WTC11 (cell line): ENCODE measurements around the gene RNF133. TPM values are rescaled to one million over a fixed set of nuclear protein-coding genes. Genes with fewer than 3 reads are reported as not detected.
A peak's percentile ranks its signal among the peaks of the same experiment; 100 is the strongest.

Experiments
- ATAC-seq: fragments of 200-7000 bp; cut with Tn5 transposase; 2 replicates; pipeline ENCODE4 v1.10.0; 2021; ENCODE audit warnings: mild to moderate bottlenecking, moderate library complexity
- CTCF ChIA-PET: fragments of 300-600 bp; sonication (Branson Sonifier 250); formaldehyde crosslinking; loops from one replicate; lab custom pipeline; 2021; ENCODE audit warnings: antibody characterized with exemption; lab: Charles Lee
- POLR2A ChIA-PET: fragments of 350-600 bp; sonication (Branson Sonifier 250); formaldehyde crosslinking; loops from one replicate; lab custom pipeline; 2021; ENCODE audit warnings: antibody characterized with exemption; lab: Charles Lee
- DNase-seq: peaks from one replicate; pipeline ENCODE4 v3.0.0; 2021; ENCODE audit warnings: low spot score
- H3K27ac Mint-ChIP-seq: 2 replicates; pipeline ENCODE4 v1.8.0; 2021; ENCODE audit warnings: mixed read lengths
- H3K27me3 Mint-ChIP-seq: 2 replicates; pipeline ENCODE4 v1.8.0; 2021; ENCODE audit warnings: low read depth, mild to moderate bottlenecking, moderate library complexity, mixed read lengths
- H3K36me3 Mint-ChIP-seq: 2 replicates; pipeline ENCODE4 v1.8.0; 2021; ENCODE audit warnings: mixed read lengths
- H3K4me1 Mint-ChIP-seq: 2 replicates; pipeline ENCODE4 v1.8.0; 2022; ENCODE audit warnings: mixed read lengths
- H3K4me3 Mint-ChIP-seq: 2 replicates; pipeline ENCODE4 v1.8.0; 2021; ENCODE audit warnings: mild to moderate bottlenecking, moderate library complexity, mixed read lengths
- H3K9me3 Mint-ChIP-seq: 2 replicates; pipeline ENCODE4 v1.8.0; 2021; ENCODE audit warnings: mixed read lengths
- ATF3 ChIP-seq: sonication (generic); formaldehyde crosslinking; conservative IDR thresholded peaks from 2 replicates; pipeline ENCODE4 v1.8.1; 2022; ENCODE audit warnings: mild to moderate bottlenecking, missing genetic modification reagents
- CBFB ChIP-seq: sonication (generic); formaldehyde crosslinking; IDR thresholded peaks from 2 replicates; pipeline ENCODE4 v1.8.1; 2022; ENCODE audit warnings: mild to moderate bottlenecking, low read depth, missing genetic modification reagents
- CREB1 ChIP-seq: sonication (generic); formaldehyde crosslinking; IDR thresholded peaks from 2 replicates; pipeline ENCODE4 v1.8.0; 2023; ENCODE audit warnings: mild to moderate bottlenecking, missing genetic modification reagents
- CREM ChIP-seq: sonication (generic); formaldehyde crosslinking; IDR thresholded peaks from 2 replicates; pipeline ENCODE4 v1.8.1; 2022; ENCODE audit warnings: mild to moderate bottlenecking, missing genetic modification reagents, moderate library complexity
- ELF4 ChIP-seq: sonication (generic); formaldehyde crosslinking; IDR thresholded peaks from 2 replicates; pipeline ENCODE4 v1.8.1; 2022; ENCODE audit warnings: low read depth, mild to moderate bottlenecking, moderate library complexity, missing genetic modification reagents
- ERG ChIP-seq: fragments of 250-450 bp; sonication (Bioruptor Pico); IDR thresholded peaks from 2 replicates; pipeline ENCODE4 v1.8.0; 2021; ENCODE audit warnings: mild to moderate bottlenecking
- JAZF1 ChIP-seq: fragments of 250-450 bp; sonication (Bioruptor Pico); IDR thresholded peaks from 2 replicates; pipeline ENCODE4 v1.9.0; 2021; ENCODE audit warnings: moderate library complexity, mild to moderate bottlenecking, inconsistent platforms
- MLX ChIP-seq: sonication (generic); formaldehyde crosslinking; IDR thresholded peaks from 2 replicates; pipeline ENCODE4 v1.8.1; 2023; ENCODE audit warnings: mild to moderate bottlenecking, missing genetic modification reagents, moderate library complexity
- MYBL2 ChIP-seq: sonication (generic); formaldehyde crosslinking; IDR thresholded peaks from 2 replicates; pipeline ENCODE4 v1.8.1; 2023; ENCODE audit warnings: mild to moderate bottlenecking, moderate library complexity, missing genetic modification reagents
- NR2C2 ChIP-seq: sonication (generic); formaldehyde crosslinking; IDR thresholded peaks from 2 replicates; pipeline ENCODE4 v1.8.0; 2022; ENCODE audit warnings: mild to moderate bottlenecking, missing genetic modification reagents
- SMAD3 ChIP-seq: sonication (generic); formaldehyde crosslinking; IDR thresholded peaks from 2 replicates; pipeline ENCODE4 v1.8.0; 2022; ENCODE audit warnings: missing genetic modification reagents, mild to moderate bottlenecking, borderline replicate concordance
- SMAD4 ChIP-seq: sonication (generic); formaldehyde crosslinking; IDR thresholded peaks from 2 replicates; pipeline ENCODE4 v1.8.0; 2022; ENCODE audit warnings: mild to moderate bottlenecking, missing genetic modification reagents
- SP1 ChIP-seq: sonication (generic); formaldehyde crosslinking; conservative IDR thresholded peaks from 2 replicates; pipeline ENCODE4 v1.8.1; 2022; ENCODE audit warnings: missing genetic modification reagents
- TCF7 ChIP-seq: sonication (generic); formaldehyde crosslinking; IDR thresholded peaks from 2 replicates; pipeline ENCODE4 v1.8.0; 2022; ENCODE audit warnings: mild to moderate bottlenecking, low read depth, missing genetic modification reagents, moderate library complexity
- TP53 ChIP-seq: sonication (generic); formaldehyde crosslinking; IDR thresholded peaks from 2 replicates; pipeline ENCODE4 v1.8.1; 2023; ENCODE audit warnings: mild to moderate bottlenecking, missing genetic modification reagents
- ZBTB43 ChIP-seq: sonication (generic); formaldehyde crosslinking; IDR thresholded peaks from 2 replicates; pipeline ENCODE4 v1.8.1; 2023; ENCODE audit warnings: mild to moderate bottlenecking, missing genetic modification reagents
- ZNF121 ChIP-seq: sonication (generic); formaldehyde crosslinking; IDR thresholded peaks from 2 replicates; pipeline ENCODE4 v1.8.0; 2023; ENCODE audit warnings: missing genetic modification reagents
- ZNF281 ChIP-seq: sonication (generic); formaldehyde crosslinking; IDR thresholded peaks from 2 replicates; pipeline ENCODE4 v1.8.0; 2023; ENCODE audit warnings: mild to moderate bottlenecking, missing genetic modification reagents
- ZNF512 ChIP-seq: sonication (generic); formaldehyde crosslinking; IDR thresholded peaks from 2 replicates; pipeline ENCODE4 v1.8.1; 2022; ENCODE audit warnings: missing genetic modification reagents, borderline replicate concordance
- total RNA-seq: library from RNA; stranded (reverse); gene quantifications from 3 replicates; pipeline ENCODE4 v1.2.3, GENCODE V29; 2021

The RNF133 gene
- total RNA-seq, 1 experiment from 2014 or later, result 0.15 TPM

- H3K4me1 Mint-ChIP-seq, result peaks cover 16% of the 10 kb centered on the region
- TF ChIP-seq ATF3 (CRISPR knock-in tag), result no peak
- TF ChIP-seq ERG (CRISPR knock-in tag), result no peak
- TF ChIP-seq ZNF281 (CRISPR knock-in tag), result no peak
- TF ChIP-seq CREM (CRISPR knock-in tag), result no peak
- no peak for TF ChIP-seq TCF7 (CRISPR knock-in tag)
- no peak for TF ChIP-seq SP1
- TF ChIP-seq ZNF121 (CRISPR knock-in tag), result no peak
- no peak for TF ChIP-seq TP53 (CRISPR knock-in tag)
- no peak for TF ChIP-seq MLX (CRISPR knock-in tag)
- TF ChIP-seq NR2C2 (CRISPR knock-in tag), result no peak
- no peak for DNase-seq
- ChIA-PET CTCF (no interaction called here), POLR2A (no interaction called here)
- ATAC-seq, result no peak
- 0 out of 2 replicates have a peak, but pooled peaks cover 8% of the 10 kb centered on the region for H3K9me3 Mint-ChIP-seq
- no peaks in the 10 kb centered on the region for H3K27me3 Mint-ChIP-seq
- no peak overlapping the region for H3K4me3 Mint-ChIP-seq
- H3K27ac Mint-ChIP-seq, result no peak overlapping the region
- H3K36me3 Mint-ChIP-seq, result peaks cover 5% of the 10 kb centered on the region; the same call in 1 of the 2 replicates
These were observed 25.4 kb upstream of the RNF133 start for GRCh38 chr7:122724366-122724765.

- ATAC-seq (peak; percentile 67), DNase-seq (no peak)
- no peaks in the 10 kb centered on the region for H3K27me3 Mint-ChIP-seq
- H3K4me3 Mint-ChIP-seq, result no peak overlapping the region
- 0 out of 2 replicates have a peak, but pooled peaks cover 8% of the 10 kb centered on the region for H3K9me3 Mint-ChIP-seq
- POLR2A ChIA-PET, result no interaction called here
- peaks cover 5% of the 10 kb centered on the region; the same call in 1 of the 2 replicates for H3K36me3 Mint-ChIP-seq
- no peak for TF ChIP-seq CBFB (CRISPR knock-in tag)
- no peak for TF ChIP-seq ZBTB43 (CRISPR knock-in tag)
- 0 out of 2 replicates have a peak, but pooled peaks have one; percentile 31 for TF ChIP-seq MYBL2 (CRISPR knock-in tag)
- no peak for TF ChIP-seq SMAD4
- H3K27ac Mint-ChIP-seq, result peak overlapping the region; percentile 47; the same call in 1 of the 2 replicates
- peaks cover 26% of the 10 kb centered on the region for H3K4me1 Mint-ChIP-seq
- CTCF ChIA-PET, result no interaction called here
These were observed 20.2 kb upstream of the RNF133 start for GRCh38 chr7:122719010-122719578.

GRCh38 chr7:122717356-122718089, 18.6 kb upstream of the RNF133 start:
- H3K27ac Mint-ChIP-seq, result no peak overlapping the region
- peaks cover 26% of the 10 kb centered on the region for H3K4me1 Mint-ChIP-seq
- H3K9me3 Mint-ChIP-seq, result no peaks in the 10 kb centered on the region
- POLR2A ChIA-PET, result interaction anchor here (0.7 kb wide), 1 partner anchor 26 kb away, joined by 7 read pairs; no protein-coding TSS in a partner anchor
- H3K36me3 Mint-ChIP-seq, result no peaks in the 10 kb centered on the region
- H3K4me3 Mint-ChIP-seq, result no peak overlapping the region
- DNase-seq (no peak), ATAC-seq (no peak)
- CTCF ChIA-PET, result no interaction called here
- no peaks in the 10 kb centered on the region for H3K27me3 Mint-ChIP-seq
- TF ChIP-seq ELF4 (CRISPR knock-in tag) (no peak), ZNF121 (CRISPR knock-in tag) (no peak), CREB1 (no peak), ATF3 (CRISPR knock-in tag) (no peak), ZBTB43 (CRISPR knock-in tag) (no peak), JAZF1 (CRISPR knock-in tag) (no peak), SMAD3 (no peak), ZNF512 (CRISPR knock-in tag) (no peak)
